HG03432 (cell line): Measurements from ENCODE around the gene WDR76.
"Not testable (repeated sequence)": the region's sequence is repeated elsewhere in the genome, so short reads cannot be mapped to it uniquely, and the experiment has no call there.

Source experiments
- ATAC-seq: cut with Tn5 transposase; IDR thresholded peaks from one replicate; pipeline ENCODE4 v1.9.1; 2021; ENCODE audit warnings: mild to moderate bottlenecking, moderate library complexity; ENCODE audit not compliant: unreplicated experiment

Gene WDR76

DNA sequence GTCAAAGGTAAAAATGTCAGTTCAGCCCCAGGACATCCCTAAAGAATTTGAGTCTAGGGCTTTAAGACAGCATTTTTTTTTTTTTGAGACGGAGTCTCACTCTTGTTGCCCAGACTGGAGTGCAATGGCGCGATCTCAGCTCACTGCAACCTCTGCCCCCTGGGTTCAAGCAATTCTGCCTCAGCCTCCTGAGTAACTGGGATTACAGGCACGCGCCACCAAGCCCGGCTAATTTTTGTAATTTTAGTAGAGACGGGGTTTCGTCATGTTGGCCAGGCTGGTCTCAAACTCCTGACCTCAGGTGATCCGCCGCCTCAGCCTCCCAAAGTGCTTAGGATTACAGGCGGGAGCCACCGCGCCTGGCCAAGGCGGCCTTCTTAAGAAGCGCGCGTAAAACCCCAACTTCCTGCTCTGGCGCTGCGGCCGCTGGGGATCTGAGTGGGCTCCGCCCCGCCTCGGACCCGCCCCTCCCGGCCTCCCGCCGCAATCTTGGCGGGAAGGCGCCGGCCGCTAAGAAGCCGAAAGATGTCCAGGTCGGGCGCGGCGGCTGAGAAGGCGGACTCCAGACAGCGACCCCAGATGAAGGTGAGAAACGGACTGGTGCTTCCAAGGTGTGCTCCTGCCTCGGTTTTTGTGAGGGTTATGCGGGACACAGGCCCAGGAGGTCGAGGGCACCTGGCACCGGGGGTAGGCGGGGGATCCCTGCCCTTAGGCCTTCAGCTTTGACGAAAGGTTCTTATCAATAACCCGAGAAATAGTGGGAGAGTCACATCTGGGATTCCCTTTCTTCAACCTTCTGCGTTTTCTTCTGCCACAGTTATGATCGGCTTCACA is at the start of gene WDR76:
TSS of gene WDR76 (plus strand) at position 495 of the 834 bp plus-strand sequence. CDS start at position 526, 31 bp downstream.
- ATAC-seq, result peak; percentile 63

DNA sequence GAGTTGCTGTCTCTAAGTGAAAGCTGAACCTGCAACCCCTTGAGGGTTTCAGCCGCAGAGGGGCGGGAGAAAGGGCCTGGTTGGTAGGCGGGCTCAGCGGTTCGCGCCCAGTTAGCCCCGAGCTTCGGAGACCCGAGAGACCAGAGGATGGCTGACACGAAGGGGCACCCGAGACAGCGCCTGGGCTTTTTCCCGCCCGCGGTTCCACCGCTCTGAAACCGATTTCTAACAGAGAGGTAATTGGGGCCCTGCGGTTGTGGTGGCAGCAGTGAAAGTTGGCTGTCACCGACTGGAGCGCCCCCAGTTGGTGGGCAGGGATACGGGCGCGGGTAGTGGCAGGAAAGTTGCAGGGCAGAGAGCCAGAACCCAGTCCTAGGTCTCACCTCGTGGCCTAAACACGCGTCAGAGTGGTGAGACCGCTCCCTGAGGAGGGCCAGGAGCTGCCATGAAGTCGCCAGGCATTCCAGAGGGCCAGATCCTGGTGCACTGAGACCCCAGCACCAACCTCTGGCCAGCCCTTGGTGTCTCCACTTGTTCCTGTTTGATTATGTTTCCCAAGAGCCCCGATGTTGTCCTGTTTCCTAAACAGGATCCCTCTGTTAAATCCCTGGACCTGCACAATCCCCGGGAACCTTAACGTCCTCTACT is 49.4 kb upstream of the WDR76 start:
- peak; percentile 73 for ATAC-seq

- ATAC-seq, result no peak
Observed at GRCh38 chr15:43779016-43779415, 47.8 kb upstream of the WDR76 start.

DNA sequence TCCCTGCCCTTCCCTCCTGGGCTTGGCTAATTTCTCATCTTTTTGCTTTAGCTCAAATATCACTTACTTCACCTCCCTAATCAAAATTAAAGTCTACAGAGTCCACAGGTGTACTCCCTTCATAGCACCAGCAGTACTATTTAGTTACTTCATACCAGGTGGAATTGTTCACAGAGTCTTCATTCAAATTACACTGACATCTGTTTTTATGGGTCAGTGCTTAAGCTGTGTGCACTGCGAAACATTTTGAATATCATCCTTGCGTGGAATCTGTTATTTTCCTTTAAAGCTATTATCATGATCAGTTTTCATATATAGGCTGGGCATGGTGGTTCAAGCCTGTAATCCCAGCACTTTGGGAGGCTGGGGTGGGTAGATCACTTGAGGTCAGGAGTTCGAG is 37.4 kb upstream of the WDR76 start:
- no peak for ATAC-seq

GRCh38 chr15:43791993-43792760 is 34.6 kb upstream of the WDR76 start, which contains the start of gene SERF2:
SERF2 (plus strand) TSS chr15:43792320; CDS start chr15:43792377, 57 bp downstream.
- ATAC-seq, result peak; percentile 86

DNA sequence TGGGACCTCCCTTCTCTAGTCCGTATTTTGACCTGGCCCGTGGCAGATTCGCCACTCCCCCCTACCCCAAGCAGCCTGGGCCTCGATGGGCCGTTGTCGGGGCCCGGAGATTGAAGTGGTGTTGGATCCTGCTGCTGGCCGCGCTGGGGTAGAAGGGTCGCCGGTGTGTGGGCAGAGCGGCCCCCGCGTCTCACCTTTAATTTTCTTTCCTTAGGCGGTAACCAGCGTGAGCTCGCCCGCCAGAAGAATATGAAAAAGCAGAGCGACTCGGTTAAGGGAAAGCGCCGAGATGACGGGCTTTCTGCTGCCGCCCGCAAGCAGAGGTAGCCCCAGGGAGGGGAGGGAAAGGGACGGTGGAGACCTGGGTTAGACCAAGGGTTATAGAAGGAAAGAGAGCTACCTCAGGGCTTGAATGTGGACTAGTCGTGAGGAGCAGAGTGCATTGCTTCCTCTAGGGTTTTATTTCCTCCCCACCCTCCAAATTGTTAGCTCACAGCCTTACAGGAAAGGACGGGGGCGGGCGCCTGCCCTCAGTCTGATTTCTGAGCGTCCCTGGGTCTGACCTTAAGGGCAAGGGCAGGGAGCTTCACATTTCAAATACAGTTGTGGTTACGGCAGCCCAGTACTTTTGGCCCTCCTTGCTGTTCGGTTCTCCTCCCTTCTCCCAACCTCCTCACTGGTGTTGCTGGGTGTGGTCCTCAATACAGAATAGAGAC is 33.9 kb upstream of the WDR76 start:
- ATAC-seq, result no peak

GRCh38 chr15:43793647-43794046 is 33.2 kb upstream of the WDR76 start:
- ATAC-seq, result no peak

DNA sequence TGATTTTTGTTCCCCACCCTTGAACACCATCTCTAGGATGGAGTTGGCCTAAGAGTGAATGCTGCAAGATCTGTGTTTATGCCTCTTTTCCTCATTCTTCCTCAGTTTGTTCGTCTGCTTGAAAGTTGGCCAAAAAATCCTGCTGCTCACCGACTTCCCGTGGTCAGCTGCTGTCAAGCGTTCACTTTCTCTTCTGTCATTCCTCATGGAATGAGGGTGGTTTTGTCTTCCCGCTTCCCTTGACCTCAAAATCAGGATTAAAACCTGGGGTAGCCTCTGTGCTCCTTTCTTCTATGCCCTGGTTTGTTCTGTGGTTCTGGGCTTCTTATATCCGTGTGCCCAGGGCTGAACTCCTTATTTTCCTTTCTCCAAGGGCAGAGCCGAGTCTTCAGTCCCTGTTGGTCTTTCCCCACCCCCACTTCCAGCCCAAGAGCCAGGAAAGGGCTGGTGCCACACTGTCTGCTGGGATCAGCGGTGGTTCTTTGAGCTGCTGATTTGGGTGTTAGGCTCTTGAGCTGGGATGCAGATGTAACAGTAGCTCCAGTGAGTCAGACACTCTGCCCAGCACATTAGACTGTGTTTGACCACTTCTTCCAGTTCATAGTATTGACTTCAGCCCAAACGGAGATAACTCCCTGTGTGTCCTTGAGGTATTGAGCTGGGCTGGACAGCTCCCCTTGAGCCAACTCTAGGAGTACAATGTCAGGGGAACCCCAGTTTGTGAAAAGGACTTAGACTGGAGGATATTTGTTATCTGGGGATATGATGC is 32.3 kb upstream of the WDR76 start:
- ATAC-seq, result no peak

GRCh38 chr15:43795197-43795596 is 31.6 kb upstream of the WDR76 start:
- no peak for ATAC-seq

DNA sequence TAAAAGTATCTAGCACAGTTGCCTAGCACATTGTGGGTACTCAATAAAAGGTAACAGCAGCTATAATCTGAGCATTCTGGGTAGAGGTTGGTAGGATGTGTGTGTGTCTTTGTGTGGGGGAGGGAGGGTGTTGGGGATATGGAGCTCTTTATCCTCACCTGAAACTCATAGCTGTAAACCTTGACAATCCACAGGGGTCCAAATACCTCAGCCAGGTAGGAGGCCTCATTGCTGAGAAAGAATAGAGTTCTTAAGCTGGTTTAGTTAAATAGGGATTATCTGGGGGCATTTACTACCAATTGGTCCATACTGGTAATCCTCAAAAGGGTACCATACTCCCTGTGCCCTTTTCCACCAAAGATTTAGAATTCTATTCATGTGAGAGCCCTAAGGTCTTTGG is 30.8 kb upstream of the WDR76 start:
- ATAC-seq, result no peak

DNA sequence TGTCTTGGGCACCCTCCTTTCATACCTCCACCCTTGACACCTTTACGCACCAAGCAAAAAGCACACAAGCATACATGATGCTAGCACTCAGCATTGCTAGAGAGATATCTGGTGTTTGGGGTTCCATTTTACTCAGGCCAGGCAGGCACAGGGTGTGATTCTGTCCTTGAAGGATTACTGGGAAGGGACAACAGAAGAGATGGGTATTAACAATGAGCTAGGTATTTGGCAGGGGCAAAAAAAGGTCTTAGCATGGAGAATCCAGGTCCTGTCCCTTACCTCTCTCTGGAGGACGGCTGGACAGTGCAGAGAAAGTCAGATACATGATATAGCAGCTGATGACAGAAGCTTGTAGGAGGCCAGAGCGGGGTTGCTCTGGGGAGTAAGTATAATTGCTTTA is 30.2 kb upstream of the WDR76 start:
- ATAC-seq, result no peak

DNA sequence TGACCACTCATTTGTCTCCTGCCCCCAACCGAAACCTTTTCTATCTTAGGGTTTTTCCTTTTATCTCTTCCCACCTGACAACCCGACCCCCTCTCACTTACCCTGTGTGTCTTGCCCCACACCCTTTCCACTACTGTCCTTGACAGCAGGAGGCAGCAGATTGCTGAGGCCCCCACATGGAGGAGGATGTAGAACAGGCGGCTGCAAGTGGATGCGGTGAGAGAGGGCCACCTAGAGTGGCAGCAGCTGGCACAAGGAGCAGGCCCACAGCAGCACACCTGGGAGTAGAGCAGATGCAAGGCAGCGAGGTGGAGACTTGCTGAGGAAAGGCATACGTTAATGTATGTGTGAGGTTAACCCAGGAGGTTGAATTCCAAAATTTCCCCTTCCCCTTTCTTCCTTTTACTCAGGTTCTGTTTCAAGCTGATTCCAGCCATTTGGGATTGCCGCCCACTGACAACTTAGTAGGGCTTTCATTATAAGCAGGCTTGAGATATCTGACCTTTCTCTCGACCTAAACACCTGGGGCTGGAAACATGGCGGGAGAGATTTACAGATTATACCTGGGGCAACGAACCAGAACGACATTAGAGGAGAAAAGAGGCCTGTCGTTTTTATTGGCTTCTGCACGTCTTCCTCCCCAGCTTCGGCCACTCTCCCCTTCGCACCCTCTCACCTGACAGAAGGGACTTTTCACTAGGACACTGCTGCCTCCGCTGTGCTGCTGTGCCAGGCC is 27.4 kb upstream of the WDR76 start:
- no peak for ATAC-seq

GRCh38 chr15:43799945-43800285 is 26.9 kb upstream of the WDR76 start, which contains the start of gene SERINC4:
SERINC4 (minus strand) TSS chr15:43800220; CDS start chr15:43799986, 234 bp downstream.
- no peak for ATAC-seq

- peak; percentile 85 for ATAC-seq
Observed at GRCh38 chr15:43800286-43801141, 26.3 kb upstream of the WDR76 start, which contains the start of gene HYPK. HYPK (plus strand) TSS chr15:43800599; CDS start chr15:43800623, 24 bp downstream.

DNA sequence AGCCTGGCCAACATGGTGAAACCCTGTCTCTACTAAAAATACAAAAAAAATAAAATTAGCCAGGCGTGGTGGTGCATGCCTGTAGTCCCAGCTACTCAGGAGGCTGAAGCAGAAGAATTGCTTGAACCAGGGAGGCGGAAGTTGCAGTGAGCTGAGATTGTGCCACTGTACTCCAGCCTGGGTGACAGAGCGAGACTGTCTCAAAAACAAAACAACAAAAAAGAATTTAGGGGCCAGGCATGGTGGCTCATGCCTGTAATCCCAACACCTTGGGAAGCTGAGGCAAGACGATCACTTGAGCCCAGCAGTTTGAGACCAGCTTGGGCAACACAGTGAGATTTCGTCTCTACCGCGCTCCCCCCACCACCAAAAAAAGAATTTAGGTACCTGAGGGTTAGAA is 24.1 kb upstream of the WDR76 start:
- not testable (repeated sequence) for ATAC-seq

- ATAC-seq, result no peak
Observed at GRCh38 chr15:43808435-43808950, 18.3 kb upstream of the WDR76 start.

GRCh38 chr15:43808960-43809678 is 17.7 kb upstream of the WDR76 start:
- ATAC-seq, result no peak
